NCI-H2227 (cell line): Measurements from ENCODE around the gene ASMTL.
"Not testable (repeated sequence)": the region's sequence is repeated elsewhere in the genome, so short reads cannot be mapped to it uniquely, and the experiment has no call there.

Experiments
- DNase-seq: peaks from one replicate; lab custom pipeline; 2025; ENCODE audit not compliant: unreplicated experiment; lab: John Stamatoyannopoulos, UW

Gene ASMTL

DNA sequence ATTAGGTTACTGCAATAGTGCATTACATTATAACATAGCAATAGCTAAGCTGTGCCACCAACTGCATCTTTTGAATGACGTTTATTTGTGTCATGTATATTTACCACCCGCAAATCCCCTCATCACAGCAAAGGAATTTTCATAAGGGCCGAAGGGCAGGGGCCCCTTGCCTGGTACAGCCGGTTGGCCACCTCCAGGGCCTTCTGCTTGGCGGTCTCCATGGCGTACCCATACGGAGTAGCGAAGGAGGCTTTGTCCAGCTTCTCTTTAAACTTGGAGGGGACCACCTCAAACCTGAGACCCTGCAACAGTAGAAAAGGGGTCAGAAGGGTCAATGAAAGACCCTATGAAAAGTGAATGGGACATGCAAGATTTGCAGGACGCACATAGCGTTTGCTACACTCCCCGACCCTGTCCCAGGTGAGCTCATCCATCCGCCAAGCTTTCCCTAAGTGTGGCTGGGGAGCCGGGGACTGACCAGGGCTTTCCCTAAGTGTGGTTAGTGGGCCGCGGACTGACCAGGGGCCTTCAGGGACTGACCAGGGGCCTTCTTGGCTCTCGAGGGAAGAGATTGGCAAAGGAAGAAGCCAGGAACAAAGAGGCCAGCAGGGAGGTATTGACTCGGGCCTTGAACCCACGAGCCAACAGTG is 10.6 kb downstream of the ASMTL start:
- DNase-seq = no peak

DNA sequence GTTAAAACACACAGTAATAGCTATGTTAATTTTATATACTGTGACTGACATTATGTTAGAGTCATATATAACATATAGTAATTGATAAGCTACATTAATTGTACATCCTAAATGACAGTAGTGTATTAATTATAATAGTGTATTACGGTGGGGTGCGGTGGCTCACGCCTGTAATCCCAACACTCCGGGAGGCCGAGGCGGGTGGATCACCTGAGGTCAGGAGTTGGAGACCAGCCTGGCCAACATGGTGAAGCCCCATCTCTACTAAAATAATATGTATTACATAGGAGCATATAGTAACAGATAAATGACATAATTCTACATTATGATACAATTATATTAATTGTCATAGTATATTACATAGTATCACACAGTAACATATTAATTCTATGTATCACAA is 12.2 kb downstream of the ASMTL start:
- DNase-seq = no peak

DNA sequence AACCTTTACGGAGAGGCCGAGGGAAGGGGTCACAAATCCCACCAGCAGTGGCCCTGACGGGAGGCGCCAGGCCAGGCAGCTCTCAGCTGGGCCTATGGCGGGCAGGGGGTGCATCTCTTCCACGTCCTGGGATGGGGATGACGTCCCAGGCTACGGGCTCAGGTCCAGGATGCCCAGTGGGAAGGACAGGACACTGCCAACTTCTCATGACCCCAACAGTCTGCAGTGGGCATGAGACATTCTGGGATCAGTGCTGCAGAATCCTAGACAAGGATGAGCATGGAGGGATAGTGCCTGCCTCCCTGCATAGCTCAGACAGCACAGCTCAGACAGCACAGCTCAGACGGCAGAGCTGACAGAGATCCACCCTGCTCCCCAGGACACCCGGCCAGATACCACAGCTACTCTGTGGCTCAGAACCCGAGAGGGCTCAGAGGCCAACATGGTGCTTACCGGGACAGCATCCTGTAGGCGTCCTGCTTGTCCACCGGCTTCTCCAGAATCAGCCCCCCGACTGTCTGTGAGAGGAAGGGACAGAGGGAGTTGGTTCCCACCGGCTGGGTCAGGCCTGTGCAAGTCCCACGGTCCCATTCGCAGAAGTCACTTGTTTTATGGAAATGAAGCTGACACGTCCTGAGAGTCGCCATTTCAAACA is 17.3 kb downstream of the ASMTL start:
- no peak for DNase-seq

DNA sequence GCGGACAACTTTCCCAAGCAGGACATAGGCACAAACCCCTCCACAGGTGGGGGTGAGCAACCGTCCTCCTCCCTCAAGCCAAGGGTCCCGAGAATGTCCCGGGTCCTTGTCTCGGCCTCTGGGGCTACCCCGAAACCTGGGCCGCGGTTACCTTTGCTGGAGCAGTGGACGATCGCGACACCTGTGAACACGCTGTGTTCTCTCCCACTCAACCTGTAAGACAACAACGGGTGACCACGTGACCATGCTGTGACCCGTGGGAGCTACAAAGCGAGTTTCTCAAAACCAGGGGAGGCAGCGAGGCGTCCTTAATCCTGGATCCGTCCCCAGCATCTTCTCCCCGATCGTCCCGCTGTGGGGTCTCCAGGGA is 17.9 kb downstream of the ASMTL start:
- no peak for DNase-seq

DNA sequence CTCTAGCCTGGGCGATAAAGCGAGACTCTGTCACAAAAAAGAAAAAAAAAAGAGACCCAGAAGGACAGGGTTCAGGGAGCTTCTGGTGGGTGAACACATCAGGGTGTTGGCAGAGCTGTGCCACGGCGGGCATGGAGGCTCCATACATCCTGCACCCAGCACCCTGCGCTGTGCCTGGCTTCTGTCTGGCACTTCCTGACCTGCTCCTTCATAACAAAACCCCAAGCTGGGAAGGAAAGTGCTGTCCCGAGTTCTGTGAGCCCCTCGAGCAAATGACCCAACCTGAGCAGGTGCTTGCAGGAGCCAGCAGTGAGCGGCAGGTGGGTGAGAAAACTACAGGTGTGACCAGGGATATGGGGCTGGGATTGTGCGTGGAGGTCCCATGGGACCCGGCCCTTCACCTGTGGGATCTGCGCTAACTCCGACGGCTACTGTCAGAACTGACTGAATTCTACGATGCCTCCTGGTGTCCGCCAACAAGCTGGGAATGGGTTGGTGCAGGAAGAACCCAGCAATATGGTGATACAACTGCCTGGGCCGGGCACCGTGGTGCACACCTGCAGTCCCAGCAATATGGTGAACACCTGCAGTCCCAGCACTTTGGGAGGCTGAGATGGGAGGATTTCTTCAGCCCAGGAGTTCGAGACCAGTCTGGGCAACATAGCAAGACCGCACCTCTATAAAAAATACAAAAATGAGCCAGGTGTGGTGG is 18.9 kb downstream of the ASMTL start:
- no peak for DNase-seq

DNA sequence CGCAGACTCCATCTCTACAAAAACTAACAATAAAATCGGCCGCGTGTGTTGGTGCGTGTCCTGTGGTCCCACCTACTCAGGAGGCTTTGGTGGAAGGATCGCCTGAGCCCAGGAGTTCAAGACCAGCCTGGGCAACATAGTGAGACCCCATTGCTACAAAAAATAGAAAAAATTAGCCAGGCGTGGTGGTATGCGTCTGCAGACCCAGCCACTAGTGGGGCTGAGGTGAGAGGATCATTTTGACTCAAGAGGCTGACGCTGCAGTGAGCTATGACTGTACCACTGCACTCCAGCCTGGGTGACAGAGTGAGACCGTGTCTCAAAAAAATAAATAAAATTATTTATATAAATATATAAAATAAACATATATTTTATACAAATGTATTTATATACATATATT is 22.3 kb downstream of the ASMTL start:
- no peak for DNase-seq

DNA sequence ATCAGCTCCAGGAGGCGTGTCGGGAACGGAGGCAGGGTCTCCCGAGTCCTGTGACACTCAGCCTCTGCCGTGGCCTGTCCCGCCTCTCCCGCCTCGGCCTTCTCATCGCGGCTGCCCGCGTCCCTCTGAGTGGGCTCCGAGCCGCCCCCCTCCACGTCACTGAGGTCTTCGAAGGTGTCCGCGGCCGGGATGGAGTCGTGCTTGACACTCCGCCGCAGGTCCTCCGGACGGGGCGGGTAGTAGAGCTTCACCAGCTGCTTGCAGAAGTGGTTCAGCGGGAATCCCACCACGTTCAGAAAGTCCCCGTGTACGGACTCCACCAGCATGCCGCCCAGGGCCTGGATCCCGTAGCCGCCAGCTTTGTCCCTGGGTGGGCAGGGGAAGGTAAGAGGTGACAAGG is 25.0 kb downstream of the ASMTL start:
- DNase-seq = no peak

DNA sequence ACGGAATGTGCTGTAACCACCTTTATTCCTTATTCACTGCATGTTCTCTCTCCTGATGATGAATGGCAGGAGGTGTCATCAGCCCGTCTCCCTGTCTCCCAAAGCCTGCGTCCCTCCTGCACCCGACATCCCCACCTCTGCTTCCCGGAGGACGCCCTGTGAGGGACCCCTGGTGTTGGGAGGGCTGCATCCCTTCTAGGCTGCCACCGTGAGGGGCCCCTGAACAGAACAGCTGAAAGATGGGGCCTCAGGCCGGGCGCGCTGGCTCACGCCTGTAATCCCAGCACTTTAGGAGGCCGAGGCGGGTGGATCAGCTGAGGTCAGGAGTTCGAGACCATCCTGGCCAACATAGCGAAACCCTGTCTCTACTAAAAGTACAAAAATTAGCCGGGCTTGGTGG is 26.4 kb downstream of the ASMTL start:
- not testable (repeated sequence) for DNase-seq

DNA sequence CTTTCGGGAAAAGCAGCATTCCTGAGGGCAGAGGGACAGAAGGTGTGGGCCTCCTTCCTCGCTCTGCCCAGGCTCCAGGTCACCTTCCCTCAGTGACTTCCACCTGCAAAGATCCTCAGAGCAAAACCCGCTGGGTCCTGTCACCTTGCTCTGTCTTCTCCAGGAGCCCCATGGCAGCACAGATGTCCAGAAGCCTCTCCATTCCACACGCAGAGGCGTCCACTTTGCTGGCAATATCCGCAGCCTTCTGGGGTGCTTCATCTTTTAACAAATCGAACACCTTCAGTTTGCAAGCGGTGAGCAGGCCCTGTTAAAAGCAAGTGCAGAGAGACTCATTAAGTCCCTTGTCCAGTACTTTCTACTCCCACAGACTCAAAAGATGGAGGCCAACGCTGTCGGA is 27.3 kb downstream of the ASMTL start:
- DNase-seq = no peak

DNA sequence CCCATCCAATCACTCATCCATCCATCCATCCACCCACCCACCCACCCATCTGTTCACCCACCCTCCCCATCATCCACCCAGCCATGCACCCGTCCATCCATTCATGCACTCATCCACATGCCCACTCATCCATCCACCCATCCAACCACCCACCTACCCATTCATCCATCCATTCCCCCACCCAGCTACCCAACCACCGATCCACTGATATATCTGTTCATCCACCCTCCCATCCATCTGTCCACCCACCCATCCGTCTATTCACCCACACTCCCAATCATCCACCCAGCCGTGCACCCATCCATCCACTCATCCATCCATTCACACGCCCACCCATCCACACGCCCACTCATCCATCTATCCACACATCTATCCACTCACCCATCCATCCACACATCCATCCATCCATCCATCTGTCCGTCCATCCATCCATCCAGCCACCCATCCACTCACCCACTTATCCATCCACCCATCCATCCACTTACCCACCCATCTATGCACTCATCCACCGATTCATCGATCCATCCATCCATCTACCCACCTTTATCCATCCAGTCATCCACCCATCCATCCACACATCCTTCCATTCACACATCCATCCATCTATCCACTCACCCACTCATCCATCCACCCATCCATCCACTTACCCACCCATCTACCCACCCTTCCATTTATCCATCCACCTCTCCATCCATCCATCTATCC is 28.4 kb downstream of the ASMTL start:
- no peak for DNase-seq

DNA sequence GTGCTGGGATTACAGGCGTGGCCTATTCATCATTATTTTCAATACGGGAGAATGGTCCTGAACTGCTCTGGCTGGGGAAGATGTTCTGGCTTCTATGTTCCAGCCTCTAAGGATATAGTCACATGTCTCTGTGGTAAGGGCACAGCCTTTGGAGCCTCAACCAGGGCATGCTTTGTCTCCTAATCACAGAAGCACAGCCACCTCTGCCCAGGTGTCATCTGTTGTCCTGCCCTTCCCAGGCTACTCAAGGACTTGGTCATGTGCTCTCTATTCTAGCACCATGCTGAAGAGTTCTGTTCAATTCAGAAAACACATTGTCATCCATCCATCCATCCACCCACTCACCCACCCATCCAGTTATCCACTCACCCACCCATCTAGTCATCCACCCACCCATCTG is 29.5 kb downstream of the ASMTL start:
- no peak for DNase-seq

DNA sequence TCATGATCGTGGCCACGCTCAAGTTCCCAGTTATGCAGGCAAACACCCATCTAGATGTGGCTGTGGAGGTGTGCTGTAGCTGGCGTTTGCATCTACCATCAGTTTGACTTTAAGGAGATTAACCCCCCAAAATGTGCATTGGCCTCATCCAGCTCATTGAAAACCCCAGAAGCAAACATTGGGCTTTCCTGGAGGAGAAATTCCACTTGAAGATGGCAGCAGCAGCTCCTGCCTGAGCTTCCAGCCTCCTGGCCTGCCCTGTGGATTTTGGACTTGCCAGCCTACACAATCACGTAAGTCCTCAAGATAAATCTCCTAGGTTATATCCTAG is 30.6 kb downstream of the ASMTL start:
- no peak for DNase-seq

DNA sequence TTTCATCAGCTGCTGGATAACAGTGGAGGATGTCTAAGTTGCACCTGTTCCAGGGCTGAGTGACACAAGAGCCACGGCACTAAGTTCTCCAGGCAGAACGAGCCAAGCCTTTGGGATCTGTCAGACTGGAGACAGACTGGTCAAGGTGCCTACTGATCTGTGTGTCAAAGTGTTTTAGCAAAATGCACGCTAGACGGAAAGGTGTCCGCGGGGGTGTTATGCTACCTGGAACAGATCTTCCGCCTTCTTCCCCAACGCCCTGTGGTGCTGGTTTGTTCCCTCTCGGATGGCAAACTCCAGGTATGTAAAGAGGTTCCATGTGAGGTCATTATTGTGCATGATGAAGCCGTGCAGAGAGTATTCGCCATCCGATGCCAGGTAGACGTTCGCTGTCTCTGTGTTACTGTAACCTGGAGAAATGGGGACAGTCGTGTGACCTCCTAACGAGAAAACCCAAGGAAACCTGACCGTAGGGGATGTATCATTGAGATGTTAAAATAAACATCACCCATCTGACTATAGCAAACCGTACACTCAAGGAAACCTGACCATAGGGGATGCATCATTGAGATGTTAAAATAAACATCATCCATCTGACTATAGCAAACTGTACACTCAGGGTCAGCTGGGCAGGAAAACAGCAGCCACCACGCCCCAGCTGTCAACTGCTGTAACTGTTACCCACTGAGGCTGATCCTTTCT is 31.1 kb downstream of the ASMTL start:
- no peak for DNase-seq

DNA sequence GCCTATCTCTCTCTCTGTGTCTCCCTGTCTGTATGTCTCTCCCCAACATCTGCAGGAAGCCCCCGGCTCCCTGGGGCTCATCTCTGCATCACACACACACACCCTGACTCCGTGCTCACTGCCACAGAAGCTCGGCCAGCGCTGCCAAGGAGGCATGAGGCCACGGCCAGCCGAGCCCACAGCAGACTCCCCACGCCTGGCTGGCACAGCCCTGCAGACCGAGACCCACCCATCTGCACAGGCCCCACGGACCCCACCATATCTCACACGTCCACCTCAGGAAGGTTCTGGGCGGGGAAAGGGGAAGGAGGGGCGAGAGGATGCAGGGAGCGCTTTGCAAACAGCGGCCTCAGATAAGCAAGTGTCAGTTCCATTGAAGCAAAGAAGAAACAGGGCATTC is 32.3 kb downstream of the ASMTL start:
- DNase-seq = no peak

DNA sequence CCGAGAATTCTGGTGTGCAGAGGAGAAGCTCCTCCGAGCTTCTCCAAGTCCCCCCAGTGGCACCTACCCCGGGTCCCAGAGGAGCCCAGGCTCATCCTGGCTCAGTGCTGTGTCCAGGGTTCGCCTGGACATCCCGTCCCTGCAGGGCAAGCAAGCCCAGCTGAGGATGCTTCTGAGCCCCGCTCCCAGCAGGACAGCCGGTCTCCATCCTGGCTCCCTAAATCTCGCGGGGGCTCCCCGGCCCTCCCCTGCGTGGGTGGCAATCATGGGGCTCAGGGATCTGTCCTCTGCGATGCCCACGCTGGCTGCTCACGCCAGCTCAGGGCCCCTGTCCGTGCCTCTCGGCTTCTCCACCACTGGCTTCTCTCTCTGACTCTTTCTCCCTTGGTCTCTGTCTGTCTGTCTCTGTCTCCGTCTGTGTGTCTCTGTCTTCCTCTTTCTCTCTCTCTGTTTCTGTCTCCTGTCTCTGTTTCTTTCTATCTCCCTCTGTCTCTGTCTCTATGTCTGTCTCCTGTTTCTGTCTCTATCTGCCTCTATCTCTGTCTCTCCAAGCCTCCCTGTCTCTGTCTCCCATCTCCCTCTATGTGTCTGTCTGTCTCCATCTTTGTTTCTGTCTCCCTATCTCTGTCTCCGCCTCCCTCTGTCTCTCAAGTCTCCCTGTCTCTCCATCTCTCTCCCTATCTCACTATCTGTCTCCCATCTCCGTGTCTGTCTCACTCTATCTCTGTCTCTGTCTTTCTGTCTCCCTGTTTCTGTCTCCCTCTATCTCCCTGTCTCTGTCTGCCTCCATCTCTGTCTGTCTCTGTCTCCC is 33.0 kb downstream of the ASMTL start:
- no peak for DNase-seq

DNA sequence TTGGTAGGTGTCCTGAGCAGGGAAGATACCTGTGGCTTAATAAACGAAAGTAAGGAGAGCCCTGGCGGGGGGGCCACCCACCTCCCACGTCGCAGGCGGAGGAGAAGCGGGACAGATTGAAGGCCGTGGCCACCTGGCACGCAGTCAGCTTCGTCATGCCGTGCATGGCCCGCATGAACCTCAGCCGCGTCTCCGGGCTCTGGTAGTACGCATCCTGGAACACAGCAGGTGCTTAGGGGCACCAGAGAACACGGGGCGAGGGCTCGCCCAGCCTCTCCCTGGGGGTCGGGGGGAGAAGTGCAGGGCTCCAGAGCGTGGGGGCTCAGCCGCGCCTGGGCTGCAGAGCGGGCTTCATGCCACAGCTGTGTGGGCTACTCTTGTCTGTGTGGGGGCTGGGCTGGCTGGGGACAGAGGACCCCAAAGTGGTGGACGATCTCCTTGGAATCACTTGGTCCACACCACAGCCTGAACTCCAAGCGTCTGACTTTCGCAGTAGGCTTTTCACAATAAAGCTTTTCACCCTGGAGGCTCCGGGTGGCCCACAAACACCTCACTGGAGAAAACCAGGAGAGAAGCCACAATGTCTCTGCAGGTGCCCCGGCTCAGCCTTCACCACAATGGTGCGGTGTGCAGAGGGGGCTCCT is 33.7 kb downstream of the ASMTL start:
- DNase-seq = no peak

DNA sequence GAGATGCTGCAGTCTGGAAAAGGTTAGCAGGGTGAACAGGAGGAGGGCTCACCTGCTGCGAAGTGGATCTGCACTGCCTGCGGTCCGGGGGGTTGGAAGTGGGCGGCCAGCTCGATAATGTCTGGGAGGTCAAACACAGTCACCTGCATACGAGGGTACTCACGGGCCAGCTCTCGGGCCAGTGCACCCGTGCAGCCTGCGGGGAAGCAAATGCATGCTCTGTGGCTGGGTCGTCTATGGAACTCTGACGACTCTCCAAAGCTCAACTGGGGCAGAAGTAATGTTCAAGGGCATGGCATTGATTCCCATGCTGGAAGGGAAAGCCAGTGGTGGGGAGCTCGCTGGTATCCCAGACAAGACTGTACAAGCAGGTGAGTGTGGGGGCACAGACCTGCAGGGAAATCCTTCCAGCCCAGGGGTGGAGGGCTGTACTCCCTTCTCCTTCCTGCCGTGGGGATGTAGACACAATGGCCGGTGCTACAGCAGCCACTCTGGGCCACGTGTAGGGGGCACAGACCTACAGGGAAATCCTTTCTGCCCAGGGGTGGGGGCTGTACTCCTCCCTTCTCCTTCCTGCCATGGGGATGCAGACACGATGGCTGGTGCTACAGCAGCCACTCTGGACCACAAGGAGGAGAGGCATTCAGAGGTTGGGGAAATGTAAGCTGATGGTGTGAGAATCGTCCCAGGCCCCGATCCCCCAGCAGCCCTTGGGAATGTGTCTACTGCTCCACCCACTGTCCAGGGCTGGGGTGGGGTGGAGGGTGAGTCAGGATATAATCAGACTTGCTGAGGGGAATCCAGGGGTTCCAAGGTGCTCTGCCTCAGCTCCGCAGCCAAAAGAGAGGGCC is 34.6 kb downstream of the ASMTL start:
- DNase-seq = no peak

DNA sequence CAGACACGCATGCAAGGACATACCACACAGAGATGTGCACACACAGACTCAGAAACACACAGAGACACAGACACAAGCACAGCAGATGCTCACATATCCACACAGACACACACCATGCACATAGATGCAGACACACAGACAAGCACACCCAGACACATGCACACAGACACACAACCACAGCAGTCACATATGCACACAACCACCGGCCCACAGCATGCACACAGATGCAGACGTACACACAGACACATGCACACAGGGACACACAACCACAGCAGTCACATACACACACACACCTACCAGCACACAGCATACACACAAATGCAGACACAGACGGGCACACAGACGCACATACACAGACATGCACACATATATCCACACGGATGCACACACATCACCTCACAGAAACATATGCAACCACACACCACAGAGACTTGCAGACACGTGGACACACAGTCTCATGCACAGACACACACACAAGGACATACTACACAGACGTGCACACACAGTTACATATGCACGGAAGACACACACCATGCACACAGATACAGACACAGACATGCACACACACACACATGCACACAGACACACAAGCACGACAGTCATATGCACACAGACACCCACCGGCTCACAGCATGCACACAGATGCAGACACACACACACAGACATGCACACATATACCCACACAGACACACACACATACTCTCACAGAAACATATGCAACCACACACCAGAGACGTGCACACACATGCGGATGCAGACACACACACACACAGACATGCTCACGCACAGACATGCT is 35.5 kb downstream of the ASMTL start:
- no peak for DNase-seq
